H1 (cell line): ENCODE measurements around the gene TUT1. TPM values are rescaled to one million over a fixed set of nuclear protein-coding genes. Genes with fewer than 3 reads are reported as not detected.

Experiments used
- CTCF ChIA-PET: fragments of 300-600 bp; sonication (Branson Sonifier 250); formaldehyde crosslinking; loops from one replicate; lab custom pipeline; 2021; ENCODE audit not compliant: partially characterized antibody; lab: Charles Lee
- POLR2A ChIA-PET: fragments of 300-600 bp; sonication (Branson Sonifier 250); formaldehyde crosslinking; loops from one replicate; lab custom pipeline; 2021; ENCODE audit warnings: inconsistent platforms; ENCODE audit not compliant: partially characterized antibody; lab: Charles Lee
- DNase-seq, 2 experiments: peaks; one replicate each; pipeline versions ENCODE4 v3.0.0 to v3.0.0-alpha.2; 2010 to 2022; ENCODE audit warnings: low spot score in 2 of 2, low read depth in 1 of 2, mixed read lengths in 1 of 2
- FAIRE-seq: peaks from 2 replicates; lab custom pipeline; 2011; peaks lifted over from hg19 to GRCh38; lab: Jason Lieb, UNC
- H2AFZ ChIP-seq: 2 replicates; pipeline ENCODE4 v1.8.1; 2012; ENCODE audit warnings: low read length, inconsistent platforms
- H2AK5ac ChIP-seq: 2 replicates; pipeline ENCODE4 v1.6.1; 2013; ENCODE audit warnings: low read depth, low read length
- H2BK120ac ChIP-seq: replicated peaks from 2 replicates; pipeline ENCODE3; 2013; ENCODE audit warnings: low read depth, low read length, inconsistent platforms
- H2BK12ac ChIP-seq: 2 replicates; pipeline ENCODE4 v1.6.1; 2013; ENCODE audit warnings: low read depth, low read length
- H2BK15ac ChIP-seq: 2 replicates; pipeline ENCODE4 v1.6.1; 2013; ENCODE audit warnings: low read length
- H2BK20ac ChIP-seq: 2 replicates; pipeline ENCODE4 v1.6.1; 2013; ENCODE audit warnings: low read length
- H2BK5ac ChIP-seq: 2 replicates; pipeline ENCODE4 v1.6.1; 2013; ENCODE audit warnings: low read depth, low read length
- H3K14ac ChIP-seq: 2 replicates; pipeline ENCODE4 v1.6.1; 2013; ENCODE audit warnings: inconsistent platforms; ENCODE audit not compliant: insufficient read length
- H3K18ac ChIP-seq: 2 replicates; pipeline ENCODE4 v1.6.1; 2013; ENCODE audit warnings: low read length; ENCODE audit errors: extremely low read depth
- H3K23ac ChIP-seq: 2 replicates; pipeline ENCODE4 v1.6.1; 2013; ENCODE audit warnings: inconsistent platforms; ENCODE audit not compliant: insufficient read length
- H3K23me2 ChIP-seq: 2 replicates; pipeline ENCODE4 v1.6.1; 2013; ENCODE audit warnings: low read depth, low read length
- H3K27ac ChIP-seq: 2 replicates; pipeline ENCODE4 v1.6.1; 2011; ENCODE audit warnings: low read depth, low read length, inconsistent platforms
- H3K27me3 ChIP-seq, 4 experiments: replicated peaks in 1 of 4; 1 replicate in 1 of 4; 2 replicates in 3 of 4; pipeline versions ENCODE4 v1.6.1 to v1.8.1; 2011 to 2013; ENCODE audit warnings: low read length in 3 of 4, mild to moderate bottlenecking in 3 of 4, inconsistent platforms in 2 of 4, mixed read lengths in 2 of 4, moderate library complexity in 1 of 4; ENCODE audit not compliant: control insufficient read depth in 3 of 4, insufficient read depth in 3 of 4; ENCODE audit errors: extremely low read depth in 1 of 4
- H3K36me3 ChIP-seq, 4 experiments: 2 replicates each; pipeline versions ENCODE4 v1.6.1 to v1.8.1; 2011 to 2013; ENCODE audit warnings: mild to moderate bottlenecking in 4 of 4, low read length in 3 of 4, moderate library complexity in 2 of 4, control low read depth in 1 of 4, inconsistent platforms in 1 of 4; ENCODE audit not compliant: insufficient read depth in 4 of 4, control insufficient read depth in 2 of 4
- H3K4ac ChIP-seq: replicated peaks from 2 replicates; pipeline ENCODE3; 2013; ENCODE audit warnings: low read length, low read depth, mixed read lengths, inconsistent platforms; ENCODE audit not compliant: insufficient read length
- H3K4me1 ChIP-seq, 4 experiments: replicated peaks in 1 of 4; 1 replicate in 1 of 4; 2 replicates in 3 of 4; pipeline versions ENCODE4 v1.6.1 to v1.8.1; 2011 to 2013; ENCODE audit warnings: low read length in 3 of 4, inconsistent platforms in 2 of 4, mixed read lengths in 1 of 4; ENCODE audit not compliant: insufficient read depth in 4 of 4, control insufficient read depth in 3 of 4
- H3K4me2 ChIP-seq, 2 experiments: 2 replicates each; pipeline versions ENCODE4 v1.6.1 to v1.8.1; 2011 to 2013; ENCODE audit warnings: low read depth in 2 of 2, low read length in 2 of 2, control low read depth in 1 of 2, inconsistent platforms in 1 of 2, mild to moderate bottlenecking in 1 of 2; ENCODE audit not compliant: insufficient read depth in 1 of 2
- H3K4me3 ChIP-seq, 4 experiments: fragments of 200-600, 300-600 bp in 1 of 4; sonication (generic), shearing (Covaris generic), sonication (Bioruptor Twin) in 1 of 4; 2 replicates each; pipeline versions ENCODE4 v1.5.1 to v1.8.1; 2011 to 2016; ENCODE audit warnings: low read length in 4 of 4, low read depth in 3 of 4, control low read depth in 2 of 4, inconsistent platforms in 2 of 4, mild to moderate bottlenecking in 2 of 4, mixed read lengths in 1 of 4, moderate library complexity in 1 of 4; ENCODE audit not compliant: insufficient read depth in 2 of 4; ENCODE audit errors: extremely low read depth in 1 of 4
- H3K56ac ChIP-seq: replicated peaks from 2 replicates; pipeline ENCODE3; 2013; ENCODE audit warnings: low read depth, mild to moderate bottlenecking, mixed read lengths, low read length, inconsistent platforms; ENCODE audit not compliant: insufficient read length
- H3K79me1 ChIP-seq: 2 replicates; pipeline ENCODE4 v1.6.1; 2013; ENCODE audit warnings: low read depth, low read length, control low read depth
- H3K79me2 ChIP-seq, 2 experiments: 2 replicates each; pipeline versions ENCODE4 v1.6.1 to v1.8.1; 2012 to 2013; ENCODE audit warnings: low read length in 2 of 2, mild to moderate bottlenecking in 2 of 2, inconsistent platforms in 1 of 2; ENCODE audit not compliant: insufficient read depth in 2 of 2, control insufficient read depth in 1 of 2
- H3K9ac ChIP-seq, 4 experiments: replicated peaks in 1 of 4; 1 replicate in 1 of 4; 2 replicates in 3 of 4; pipeline versions ENCODE4 v1.6.1 to v1.8.1; 2011 to 2013; ENCODE audit warnings: low read depth in 3 of 4, low read length in 3 of 4, control low read depth in 2 of 4, mild to moderate bottlenecking in 2 of 4, moderate library complexity in 2 of 4, inconsistent platforms in 1 of 4; ENCODE audit errors: extremely low read depth in 1 of 4
- H3K9me3 ChIP-seq, 2 experiments: 2 replicates each; pipeline versions ENCODE4 v1.6.1 to v1.8.1; 2012 to 2013; ENCODE audit warnings: mild to moderate bottlenecking in 2 of 2, moderate library complexity in 2 of 2, control low read depth in 1 of 2, inconsistent platforms in 1 of 2, low read depth in 1 of 2, low read length in 1 of 2, mixed read lengths in 1 of 2; ENCODE audit not compliant: insufficient read depth in 2 of 2
- H4K20me1 ChIP-seq, 2 experiments: replicated peaks in 1 of 2; 2 replicates each; pipeline versions ENCODE3 to v1.8.1; 2011 to 2013; ENCODE audit warnings: inconsistent platforms in 2 of 2, low read length in 2 of 2, mild to moderate bottlenecking in 1 of 2; ENCODE audit not compliant: insufficient read depth in 2 of 2, control insufficient read depth in 1 of 2
- H4K5ac ChIP-seq: 2 replicates; pipeline ENCODE4 v1.6.1; 2013; ENCODE audit warnings: low read length, low read depth, mixed read lengths, inconsistent platforms; ENCODE audit not compliant: insufficient read length
- H4K8ac ChIP-seq: 2 replicates; pipeline ENCODE4 v1.8.0; 2013; ENCODE audit warnings: mild to moderate bottlenecking, moderate library complexity, low read length, inconsistent platforms; ENCODE audit not compliant: insufficient read depth; ENCODE audit errors: extremely low read depth
- H4K91ac ChIP-seq: replicated peaks from 2 replicates; pipeline ENCODE3; 2013; ENCODE audit warnings: low read length, mixed read lengths, inconsistent platforms; ENCODE audit not compliant: insufficient read length
- BACH1 ChIP-seq: IDR thresholded peaks from 2 replicates; pipeline ENCODE4 v1.6.1; 2012; ENCODE audit warnings: low read length, improper control_type of control experiment
- POLR2A ChIP-seq, 2 experiments: IDR thresholded peaks; 1 replicate in 1 of 2; 2 replicates in 1 of 2; pipeline ENCODE4 v1.6.1; 2011; ENCODE audit warnings: low read depth in 2 of 2, low read length in 2 of 2, mild to moderate bottlenecking in 2 of 2; ENCODE audit errors: control extremely low read depth in 1 of 2
- POLR2AphosphoS5 ChIP-seq: IDR thresholded peaks from 2 replicates; pipeline ENCODE4 v1.6.1; 2011; ENCODE audit warnings: low read depth, low read length
- WGBS, 2 experiments: shearing (Covaris generic) in 1 of 2; methylation state at CpG; one replicate each; pipeline versions ENCODE4 v1.1.6 to v1.1.7; 2013 to 2015; ENCODE audit warnings: low lambda C conversion rate in 2 of 2, mixed read lengths in 2 of 2, inconsistent platforms in 1 of 2, low coverage in 1 of 2, missing lambda C conversion rate in 1 of 2; ENCODE audit not compliant: insufficient replicate concordance in 2 of 2, insufficient coverage in 1 of 2, insufficient read length in 1 of 2; ENCODE audit errors: extremely low coverage in 1 of 2, missing lambda C conversion rate in 1 of 2; 5-methylcytosine and 5-hydroxymethylcytosine counted together
- polyA plus RNA-seq, 7 experiments: library from polyadenylated mRNA; depleted of rRNA in 3 of 7; stranded (reverse) in 5 of 7; unstranded in 2 of 7; fragments of >200 nt in 5 of 7; fragments of 200-250 nt in 2 of 7; gene quantifications; 1 replicate in 5 of 7; 2 replicates in 1 of 7; 4 replicates in 1 of 7; pipeline versions ENCODE4 v1.2.1 to v1.2.3, GENCODE V29; 2011 to 2013; ENCODE audit warnings: missing spikeins in 2 of 7, mixed read lengths in 2 of 7
- total RNA-seq: library from RNA; stranded (reverse); fragmentation: NEBNext Ultra II Directional; extraction: Animal tissue kit (Norgen Biotek cat#: 25700); gene quantifications from 2 replicates; pipeline ENCODE4 v1.2.1, GENCODE V29; 2021

Gene TUT1
- total and polyA plus RNA-seq, 2 of the 8 experiments (the other 6 are each of a cell fraction or from before 2014, with no cell fraction given), result 17.8 to 24.6 TPM

DNA sequence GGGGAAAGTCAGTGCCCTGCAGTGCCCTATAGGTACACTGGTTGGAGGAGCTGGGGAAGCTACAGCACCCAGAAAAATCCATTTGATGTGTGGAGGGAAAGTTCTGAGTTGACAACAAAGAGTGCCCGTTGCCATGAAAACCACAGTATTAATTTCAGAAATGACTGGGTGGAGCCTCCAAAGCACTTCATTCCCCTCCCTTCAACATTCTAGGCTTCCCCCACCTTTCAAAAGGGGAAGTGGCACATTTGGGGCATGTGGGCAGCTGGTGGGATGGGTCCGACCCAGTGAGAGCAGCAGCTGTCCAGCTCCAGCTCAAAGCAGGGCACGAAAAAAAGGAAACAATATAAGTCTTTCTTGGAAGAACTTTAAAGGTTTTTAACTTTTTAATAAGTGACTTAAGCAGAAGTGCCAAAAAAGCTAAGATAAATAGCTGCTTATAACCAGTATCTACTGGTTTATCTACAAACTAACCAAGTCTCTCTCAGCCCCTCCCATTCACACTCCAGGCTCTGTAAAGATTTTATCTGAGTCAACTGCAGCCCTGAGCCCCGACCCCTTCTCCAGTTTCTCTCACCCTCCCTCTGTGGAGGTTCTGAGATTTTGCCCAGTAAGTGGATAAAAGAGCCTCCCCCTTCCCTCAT, 35.7 kb downstream of the TUT1 start:
- Histone ChIP-seq H2AFZ (no peak overlapping the region), H3K79me1 (0 out of 2 replicates have a peak, but pooled peaks cover 3% of the 10 kb centered on the region), H3K27ac (0 out of 2 replicates have a peak overlapping the region, but pooled peaks have one; percentile 67), H3K18ac (no peak overlapping the region), H3K79me2 (peaks cover 0 to 7% of the 10 kb centered on the region in 2 experiments; a peak in 1 of 4 replicates), H3K4ac (no peak overlapping the region), H3K4me3 (no peak overlapping the region), H2AK5ac (no peak overlapping the region), H3K14ac (no peak overlapping the region), H2BK5ac (peak overlapping the region; percentile 64; the same call in 1 of the 2 replicates), H4K91ac (no peak overlapping the region), H3K9me3 (no peaks in the 10 kb centered on the region), H4K8ac (peak overlapping the region; percentile 29; the same call in 1 of the 2 replicates), H3K4me2 (peak overlapping the region in 1 of 2 experiments; percentile 5; a peak in 1 of 4 replicates), H3K23ac (no peak overlapping the region), H3K23me2 (peaks cover 2% of the 10 kb centered on the region; the same call in 1 of the 2 replicates), H3K9ac (no peak overlapping the region), H4K5ac (no peak overlapping the region), H3K27me3 (no peaks in the 10 kb centered on the region; a peak in 1 of 7 replicates), H3K36me3 (peaks cover 14 to 33% (median 23%) of the 10 kb centered on the region in 4 experiments), H2BK15ac (no peak overlapping the region), H3K56ac (no peak overlapping the region), H2BK120ac (no peak overlapping the region), H2BK12ac (peak overlapping the region; percentile 20; the same call in 1 of the 2 replicates), H3K4me1 (peaks cover 28 to 62% (median 37%) of the 10 kb centered on the region in 4 experiments), H4K20me1 (peaks cover 5 to 28% of the 10 kb centered on the region in 2 experiments), H2BK20ac (no peak overlapping the region)
- POLR2A ChIA-PET, result interaction anchor here (0.9 to 20.3 kb wide), 9 partner anchors 12 to 123 kb away, joined by 3 to 336 read pairs (median 7); partner anchors contain the start of genes C11orf98, CSKMT, EEF1G and MTA2
- no peak for FAIRE-seq
- no peak for TF ChIP-seq BACH1
- TF ChIP-seq POLR2A (IDR thresholded peaks at IDR 0.05; ENCODE audit: control extremely low read depth in 1 of 2, low read depth in 2 of 2, low read length in 2 of 2), result peak in 1 of 2 experiments; percentile 6; a peak in 1 of 3 replicates
- no peak for TF ChIP-seq POLR2AphosphoS5
- whole genome bisulfite sequencing, 2 experiments, result 87% methylated on average over 4 of the region's 4 CpGs; no CpG with 5 or more reads in 1 of the 2 experiments
- no peak for DNase-seq
- CTCF ChIA-PET, result interaction anchor here (0.6 to 10.9 kb wide), 9 partner anchors 12 to 1861 kb away, joined by 3 to 161 read pairs (median 4); no protein-coding TSS in a partner anchor
